Neuron (in vitro differentiated cells): Measurements from ENCODE around the gene SLC2A13.
A peak's percentile ranks its signal among the peaks of the same experiment; 100 is the strongest.

Experiments
- H2AFZ ChIP-seq: one replicate; pipeline ENCODE4 v1.6.1; 2013; ENCODE audit warnings: low read depth, mild to moderate bottlenecking, inconsistent platforms, low read length, moderate library complexity
- H3K27me3 ChIP-seq: one replicate; pipeline ENCODE4 v1.6.1; 2013; ENCODE audit warnings: low read length; ENCODE audit not compliant: insufficient read depth
- H3K36me3 ChIP-seq: one replicate; pipeline ENCODE4 v1.6.1; 2013; ENCODE audit warnings: low read length; ENCODE audit not compliant: insufficient read depth
- H3K4me1 ChIP-seq: one replicate; pipeline ENCODE4 v1.6.1; 2013; ENCODE audit warnings: low read length; ENCODE audit not compliant: insufficient read depth
- H3K4me3 ChIP-seq: 2 replicates; pipeline ENCODE4 v1.5.1; 2013; ENCODE audit warnings: mild to moderate bottlenecking, low read length, moderate library complexity
- H3K9me3 ChIP-seq: one replicate; pipeline ENCODE4 v1.6.1; 2013; ENCODE audit warnings: low read length

The SLC2A13 gene

GRCh38 chr12:40105515-40106201 is at the start of gene SLC2A13:
TSS of gene SLC2A13 (minus strand) at chr12:40106081. CDS start at chr12:40105808, 273 bp downstream.
- peak within 1 kb of the TSS; percentile 68 for H3K4me3 ChIP-seq
- no peaks in the 10 kb centered on the region for H3K27me3 ChIP-seq
- H3K4me1 ChIP-seq = peaks cover 28% of the 10 kb centered on the region
- no peaks in the 10 kb centered on the region for H3K36me3 ChIP-seq
- H3K9me3 ChIP-seq = no peaks in the 10 kb centered on the region
- H2AFZ ChIP-seq = peak within 1 kb of the TSS; percentile 99

- Histone ChIP-seq H3K9me3 (no peaks in the 10 kb centered on the region), H3K36me3 (no peaks in the 10 kb centered on the region), H3K27me3 (no peaks in the 10 kb centered on the region), H3K4me3 (no peak overlapping the region), H3K4me1 (peaks cover 3% of the 10 kb centered on the region), H2AFZ (no peak overlapping the region)
These were observed 48.5 kb upstream of the SLC2A13 start for GRCh38 chr12:40154381-40154780.

- Histone ChIP-seq H2AFZ (no peak overlapping the region), H3K27me3 (no peaks in the 10 kb centered on the region), H3K36me3 (no peaks in the 10 kb centered on the region), H3K4me1 (no peaks in the 10 kb centered on the region), H3K9me3 (no peaks in the 10 kb centered on the region), H3K4me3 (no peak overlapping the region)
These were observed 47.6 kb upstream of the SLC2A13 start for GRCh38 chr12:40153432-40153831.

- Histone ChIP-seq H3K9me3 (no peaks in the 10 kb centered on the region), H3K4me3 (no peak overlapping the region), H3K27me3 (no peaks in the 10 kb centered on the region), H3K36me3 (no peaks in the 10 kb centered on the region), H3K4me1 (no peaks in the 10 kb centered on the region), H2AFZ (no peak overlapping the region)
These were observed 47.0 kb upstream of the SLC2A13 start for GRCh38 chr12:40152783-40153383.

GRCh38 chr12:40149673-40150260 is 43.9 kb upstream of the SLC2A13 start:
- H3K27me3 ChIP-seq = no peaks in the 10 kb centered on the region
- H3K36me3 ChIP-seq = no peaks in the 10 kb centered on the region
- no peak overlapping the region for H3K4me3 ChIP-seq
- H3K4me1 ChIP-seq = no peaks in the 10 kb centered on the region
- no peak overlapping the region for H2AFZ ChIP-seq
- no peaks in the 10 kb centered on the region for H3K9me3 ChIP-seq

- Histone ChIP-seq H3K4me1 (no peaks in the 10 kb centered on the region), H3K27me3 (no peaks in the 10 kb centered on the region), H3K9me3 (no peaks in the 10 kb centered on the region), H2AFZ (no peak overlapping the region), H3K4me3 (no peak overlapping the region), H3K36me3 (no peaks in the 10 kb centered on the region)
These were observed 41.2 kb upstream of the SLC2A13 start for GRCh38 chr12:40146800-40147797.

- H3K4me1 ChIP-seq = no peaks in the 10 kb centered on the region
- H3K27me3 ChIP-seq = no peaks in the 10 kb centered on the region
- H3K36me3 ChIP-seq = no peaks in the 10 kb centered on the region
- H2AFZ ChIP-seq = no peak overlapping the region
- H3K4me3 ChIP-seq = no peak overlapping the region
- H3K9me3 ChIP-seq = no peaks in the 10 kb centered on the region
These were observed 40.0 kb upstream of the SLC2A13 start for GRCh38 chr12:40145896-40146295.

- H3K4me3 ChIP-seq = no peak overlapping the region
These were observed 38.1 kb upstream of the SLC2A13 start for GRCh38 chr12:40144023-40144422.

GRCh38 chr12:40142001-40142744 is 36.3 kb upstream of the SLC2A13 start:
- Histone ChIP-seq H3K4me1 (no peaks in the 10 kb centered on the region), H2AFZ (no peak overlapping the region), H3K27me3 (no peaks in the 10 kb centered on the region), H3K36me3 (no peaks in the 10 kb centered on the region), H3K9me3 (no peaks in the 10 kb centered on the region), H3K4me3 (no peak overlapping the region)

More at GRCh38 chr12:40144023-40144422, 38.1 kb upstream of the SLC2A13 start:
- no peaks in the 10 kb centered on the region for H3K9me3 ChIP-seq
- H2AFZ ChIP-seq = no peak overlapping the region
- no peaks in the 10 kb centered on the region for H3K27me3 ChIP-seq
- no peaks in the 10 kb centered on the region for H3K4me1 ChIP-seq
- H3K36me3 ChIP-seq = no peaks in the 10 kb centered on the region

- Histone ChIP-seq H3K9me3 (no peaks in the 10 kb centered on the region), H2AFZ (no peak overlapping the region), H3K36me3 (no peaks in the 10 kb centered on the region), H3K4me3 (no peak overlapping the region), H3K27me3 (no peaks in the 10 kb centered on the region), H3K4me1 (no peaks in the 10 kb centered on the region)
These were observed 32.6 kb upstream of the SLC2A13 start for GRCh38 chr12:40138526-40138925.

GRCh38 chr12:40137252-40137651 is 31.4 kb upstream of the SLC2A13 start:
- Histone ChIP-seq H3K36me3 (no peaks in the 10 kb centered on the region), H3K27me3 (no peaks in the 10 kb centered on the region), H3K4me3 (no peak overlapping the region), H3K4me1 (no peaks in the 10 kb centered on the region), H3K9me3 (no peaks in the 10 kb centered on the region), H2AFZ (no peak overlapping the region)

GRCh38 chr12:40127408-40127807 is 21.5 kb upstream of the SLC2A13 start:
- H3K27me3 ChIP-seq = no peaks in the 10 kb centered on the region

More at GRCh38 chr12:40127408-40127807, 21.5 kb upstream of the SLC2A13 start:
- Histone ChIP-seq H3K9me3 (no peaks in the 10 kb centered on the region), H3K36me3 (no peaks in the 10 kb centered on the region), H3K4me1 (no peaks in the 10 kb centered on the region), H2AFZ (no peak overlapping the region), H3K4me3 (no peak overlapping the region)
